HUES6 (cell line): ENCODE results near the gene CCL25.
A peak's percentile ranks its signal among the peaks of the same experiment; 100 is the strongest.
"Not testable (repeated sequence)": the region's sequence is repeated elsewhere in the genome, so short reads cannot be mapped to it uniquely, and the experiment has no call there.

Experiments used
- H3K27ac ChIP-seq: 2 replicates; pipeline ENCODE4 v1.7.0; 2013; ENCODE audit warnings: low read depth, mild to moderate bottlenecking, low read length, inconsistent platforms
- H3K27me3 ChIP-seq: 2 replicates; pipeline ENCODE4 v1.6.1; 2013; ENCODE audit warnings: low read length; ENCODE audit not compliant: control insufficient read depth, insufficient read depth
- H3K36me3 ChIP-seq: 2 replicates; pipeline ENCODE4 v1.6.1; 2013; ENCODE audit warnings: low read length; ENCODE audit not compliant: control insufficient read depth, insufficient read depth
- H3K4me1 ChIP-seq: 2 replicates; pipeline ENCODE4 v1.6.1; 2013; ENCODE audit warnings: low read length; ENCODE audit not compliant: control insufficient read depth, insufficient read depth
- H3K4me3 ChIP-seq: 2 replicates; pipeline ENCODE4 v1.5.1; 2013; ENCODE audit warnings: low read depth, low read length
- H3K9ac ChIP-seq: one replicate; pipeline ENCODE4 v1.6.1; 2013; ENCODE audit warnings: mild to moderate bottlenecking, low read length
- H3K9me3 ChIP-seq: 2 replicates; pipeline ENCODE4 v1.6.1; 2013; ENCODE audit warnings: low read depth, low read length; ENCODE audit not compliant: control insufficient read depth, insufficient read depth

Gene CCL25

GRCh38 chr19:8028951-8029491 lies 23.5 kb upstream of the CCL25 start:
- no peak overlapping the region for H3K4me3 ChIP-seq
- H3K27ac ChIP-seq = peak overlapping the region; percentile 74; the same call in 1 of the 2 replicates
- H3K36me3 ChIP-seq = no peaks in the 10 kb centered on the region
- H3K9me3 ChIP-seq = no peaks in the 10 kb centered on the region
- peaks cover 26% of the 10 kb centered on the region for H3K4me1 ChIP-seq
- H3K27me3 ChIP-seq = no peaks in the 10 kb centered on the region
- H3K9ac ChIP-seq = peak overlapping the region; percentile 17

GRCh38 chr19:8030960-8031359 lies 21.6 kb upstream of the CCL25 start:
- no peaks in the 10 kb centered on the region for H3K36me3 ChIP-seq

GRCh38 chr19:8033287-8034177 lies 19.0 kb upstream of the CCL25 start:
- peaks cover 25% of the 10 kb centered on the region for H3K4me1 ChIP-seq
- H3K27ac ChIP-seq, H3K36me3 ChIP-seq, H3K4me3 ChIP-seq, H3K9me3 ChIP-seq, H3K27me3 ChIP-seq: not testable (repeated sequence)
- peak overlapping the region; percentile 26 for H3K9ac ChIP-seq

More at GRCh38 chr19:8030960-8031359, 21.6 kb upstream of the CCL25 start:
- no peak overlapping the region for H3K4me3 ChIP-seq
- H3K4me1 ChIP-seq = peaks cover 26% of the 10 kb centered on the region
- no peak overlapping the region for H3K27ac ChIP-seq
- H3K27me3 ChIP-seq = no peaks in the 10 kb centered on the region
- H3K9me3 ChIP-seq = no peaks in the 10 kb centered on the region
- no peak overlapping the region for H3K9ac ChIP-seq

GRCh38 chr19:8034178-8034525 lies 18.4 kb upstream of the CCL25 start:
- no peak overlapping the region for H3K4me3 ChIP-seq
- no peaks in the 10 kb centered on the region; the same call in 1 of the 2 replicates for H3K27me3 ChIP-seq
- no peak overlapping the region for H3K27ac ChIP-seq
- H3K9me3 ChIP-seq = no peaks in the 10 kb centered on the region
- H3K9ac ChIP-seq = no peak overlapping the region
- no peaks in the 10 kb centered on the region for H3K36me3 ChIP-seq
- H3K4me1 ChIP-seq = peaks cover 20% of the 10 kb centered on the region

- H3K27ac ChIP-seq = no peak overlapping the region
- H3K9ac ChIP-seq = no peak overlapping the region
- no peaks in the 10 kb centered on the region for H3K9me3 ChIP-seq
- H3K36me3 ChIP-seq = no peaks in the 10 kb centered on the region
- peaks cover 16% of the 10 kb centered on the region; the same call in 1 of the 2 replicates for H3K4me1 ChIP-seq
- H3K4me3 ChIP-seq = no peak overlapping the region
- no peaks in the 10 kb centered on the region; the same call in 1 of the 2 replicates for H3K27me3 ChIP-seq
These were observed 16.0 kb upstream of the CCL25 start for GRCh38 chr19:8036434-8037099.

- no peak overlapping the region for H3K4me3 ChIP-seq
- H3K27me3 ChIP-seq = no peaks in the 10 kb centered on the region; the same call in 1 of the 2 replicates
- H3K4me1 ChIP-seq = peaks cover 4% of the 10 kb centered on the region; the same call in 1 of the 2 replicates
- no peaks in the 10 kb centered on the region for H3K36me3 ChIP-seq
- H3K9ac ChIP-seq = no peak overlapping the region
- no peaks in the 10 kb centered on the region for H3K9me3 ChIP-seq
- H3K27ac ChIP-seq = no peak overlapping the region
These were observed 13.7 kb upstream of the CCL25 start for GRCh38 chr19:8038815-8039214.

GRCh38 chr19:8039231-8039630 lies 13.3 kb upstream of the CCL25 start:
- Histone ChIP-seq H3K9me3 (no peaks in the 10 kb centered on the region), H3K4me1 (peaks cover 4% of the 10 kb centered on the region; the same call in 1 of the 2 replicates)

GRCh38 chr19:8041531-8041931 lies 11.0 kb upstream of the CCL25 start:
- Histone ChIP-seq H3K9ac (no peak overlapping the region), H3K9me3 (no peaks in the 10 kb centered on the region), H3K27me3 (no peaks in the 10 kb centered on the region), H3K4me3 (no peak overlapping the region), H3K36me3 (no peaks in the 10 kb centered on the region), H3K27ac (no peak overlapping the region), H3K4me1 (no peaks in the 10 kb centered on the region)

More at GRCh38 chr19:8039231-8039630, 13.3 kb upstream of the CCL25 start:
- H3K9ac ChIP-seq = no peak overlapping the region
- H3K27me3 ChIP-seq = no peaks in the 10 kb centered on the region; the same call in 1 of the 2 replicates
- no peak overlapping the region for H3K4me3 ChIP-seq
- H3K27ac ChIP-seq = no peak overlapping the region
- H3K36me3 ChIP-seq = no peaks in the 10 kb centered on the region

- Histone ChIP-seq H3K9me3 (no peaks in the 10 kb centered on the region), H3K4me3 (no peak overlapping the region), H3K9ac (no peak overlapping the region), H3K4me1 (no peaks in the 10 kb centered on the region), H3K27me3 (no peaks in the 10 kb centered on the region; the same call in 1 of the 2 replicates), H3K27ac (no peak overlapping the region), H3K36me3 (no peaks in the 10 kb centered on the region)
These were observed 9.7 kb upstream of the CCL25 start for GRCh38 chr19:8042900-8043299.

- Histone ChIP-seq H3K9ac (no peak overlapping the region), H3K27ac (no peak overlapping the region), H3K4me3 (no peak overlapping the region), H3K9me3 (no peaks in the 10 kb centered on the region), H3K27me3 (peaks cover 8% of the 10 kb centered on the region; the same call in 1 of the 2 replicates), H3K36me3 (no peaks in the 10 kb centered on the region), H3K4me1 (no peaks in the 10 kb centered on the region)
These were observed 8.5 kb upstream of the CCL25 start for GRCh38 chr19:8044018-8044417.
